ENCODE results near the gene DNAJC6.

GRCh38 chr1:65434255-65434654 is 124.9 kb downstream of the DNAJC6 start:
- peak; percentile 12; the same call in 1 of the 2 replicates for TF ChIP-seq CTCF (IDR thresholded peaks at IDR 0.05)
- TF ChIP-seq SIN3A (IDR thresholded peaks at IDR 0.05; ENCODE audit: borderline replicate concordance, insufficient read depth, low read depth, low read length): no peak
- no peak for TF ChIP-seq POLR2AphosphoS5 (IDR thresholded peaks at IDR 0.05; ENCODE audit: low read depth, low read length)
- no peak for TF ChIP-seq TCF7L2 (IDR thresholded peaks at IDR 0.05; ENCODE audit: low read depth, low read length)
